ENCODE results near the gene PRAMEF12. TPM values are rescaled to one million over a fixed set of nuclear protein-coding genes. Genes with fewer than 3 reads are reported as not detected.

Gene PRAMEF12
- total RNA-seq, 2 donors from 2014 or later, result not detected

Other genes starting within 250 kb of the PRAMEF12 start
- 100 to 1,000 TPM; 107 to 144 TPM for gene DHRS3, start 155.5 kb upstream of the PRAMEF12 start, total RNA-seq
- not detected for gene AADACL4, start 129.7 kb upstream of the PRAMEF12 start, total RNA-seq
- gene AADACL3, start 57.6 kb upstream of the PRAMEF12 start, total RNA-seq, result not detected
- gene CFAP107, start 27.5 kb upstream of the PRAMEF12 start, total RNA-seq, result not detected
- not detected for gene PRAMEF1, start 17.7 kb downstream of the PRAMEF12 start, total RNA-seq
- not detected for gene PRAMEF11, start 57.7 kb downstream of the PRAMEF12 start, total RNA-seq
- not detected for gene HNRNPCL1, start 75.0 kb downstream of the PRAMEF12 start, total RNA-seq
- gene PRAMEF2, start 83.3 kb downstream of the PRAMEF12 start, total RNA-seq, result not detected
- not detected for gene PRAMEF4, start 112.5 kb downstream of the PRAMEF12 start, total RNA-seq
- not detected for gene PRAMEF10, start 124.5 kb downstream of the PRAMEF12 start, total RNA-seq
- gene PRAMEF7, start 142.9 kb downstream of the PRAMEF12 start, total RNA-seq, result not detected
- not detected for gene PRAMEF6, start 173.8 kb downstream of the PRAMEF12 start, total RNA-seq

Data from posterior vena cava (tissue), 2 donors.